Trophoblast cell (in vitro differentiated cells and primary cell): ENCODE measurements around the gene DNAJC22.
"Not testable (repeated sequence)": the region's sequence is repeated elsewhere in the genome, so short reads cannot be mapped to it uniquely, and the experiment has no call there.

Experiments used
- DNase-seq, 2 donors: peaks; one replicate each; pipeline ENCODE4 v3.0.0-alpha.2; 2016
- H2AFZ ChIP-seq: 2 replicates; pipeline ENCODE4 v1.6.1; 2013; ENCODE audit warnings: low read length, moderate library complexity, mild to moderate bottlenecking; ENCODE audit not compliant: insufficient read depth, poor library complexity
- H2AK5ac ChIP-seq: 2 replicates; pipeline ENCODE4 v1.6.1; 2013; ENCODE audit warnings: mild to moderate bottlenecking, low read length
- H2BK120ac ChIP-seq: 2 replicates; pipeline ENCODE4 v1.6.1; 2013; ENCODE audit warnings: low read length, mild to moderate bottlenecking, moderate library complexity; ENCODE audit not compliant: insufficient read depth, poor library complexity
- H2BK12ac ChIP-seq: 2 replicates; pipeline ENCODE4 v1.6.1; 2013; ENCODE audit warnings: mild to moderate bottlenecking, low read length, moderate library complexity
- H2BK5ac ChIP-seq: 2 replicates; pipeline ENCODE4 v1.6.1; 2013; ENCODE audit warnings: low read length, low read depth, moderate library complexity, mild to moderate bottlenecking; ENCODE audit not compliant: poor library complexity
- H3K14ac ChIP-seq: 2 replicates; pipeline ENCODE4 v1.6.1; 2013; ENCODE audit warnings: mild to moderate bottlenecking, low read length
- H3K18ac ChIP-seq: 2 replicates; pipeline ENCODE4 v1.6.1; 2013; ENCODE audit warnings: mild to moderate bottlenecking, low read length
- H3K23ac ChIP-seq: 2 replicates; pipeline ENCODE4 v1.6.1; 2013; ENCODE audit warnings: low read length
- H3K27ac ChIP-seq: 2 replicates; pipeline ENCODE4 v1.5.1; 2013; ENCODE audit warnings: low read depth, mild to moderate bottlenecking, inconsistent platforms, low read length, moderate library complexity
- H3K27me3 ChIP-seq: 2 replicates; pipeline ENCODE4 v1.6.1; 2013; ENCODE audit warnings: inconsistent platforms, mild to moderate bottlenecking, low read length, moderate library complexity; ENCODE audit not compliant: insufficient read depth
- H3K36me3 ChIP-seq, 2 experiments: 1 replicate in 1 of 2; 2 replicates in 1 of 2; pipeline ENCODE4 v1.6.1; 2013; ENCODE audit warnings: low read length in 2 of 2, mild to moderate bottlenecking in 2 of 2, moderate library complexity in 1 of 2; ENCODE audit not compliant: insufficient read depth in 2 of 2, control insufficient read depth in 1 of 2
- H3K4ac ChIP-seq: 2 replicates; pipeline ENCODE4 v1.6.1; 2013; ENCODE audit warnings: low read depth, mild to moderate bottlenecking, low read length, moderate library complexity
- H3K4me1 ChIP-seq, 2 experiments: 1 replicate in 1 of 2; 2 replicates in 1 of 2; pipeline ENCODE4 v1.6.1; 2013; ENCODE audit warnings: low read length in 2 of 2, mild to moderate bottlenecking in 2 of 2, moderate library complexity in 1 of 2; ENCODE audit not compliant: insufficient read depth in 2 of 2, control insufficient read depth in 1 of 2
- H3K4me2 ChIP-seq: 2 replicates; pipeline ENCODE4 v1.6.1; 2013; ENCODE audit warnings: inconsistent platforms, mild to moderate bottlenecking, low read length, moderate library complexity
- H3K4me3 ChIP-seq: 2 replicates; pipeline ENCODE4 v1.5.1; 2013; ENCODE audit warnings: mild to moderate bottlenecking, low read depth, low read length, inconsistent platforms
- H3K79me1 ChIP-seq: one replicate; pipeline ENCODE4 v1.6.1; 2013; ENCODE audit warnings: low read length
- H3K79me2 ChIP-seq: 2 replicates; pipeline ENCODE4 v1.6.1; 2013; ENCODE audit warnings: low read length, mild to moderate bottlenecking; ENCODE audit not compliant: control insufficient read depth, insufficient read depth, poor library complexity
- H3K9ac ChIP-seq: 2 replicates; pipeline ENCODE4 v1.6.1; 2013; ENCODE audit warnings: mild to moderate bottlenecking, low read length
- H3K9me3 ChIP-seq: 2 replicates; pipeline ENCODE4 v1.6.1; 2013; ENCODE audit warnings: low read depth, mild to moderate bottlenecking, control low read depth, inconsistent platforms, low read length; ENCODE audit not compliant: insufficient read depth
- H4K12ac ChIP-seq: 2 replicates; pipeline ENCODE4 v1.6.1; 2013; ENCODE audit warnings: low read depth, mild to moderate bottlenecking, low read length, moderate library complexity
- H4K8ac ChIP-seq: 2 replicates; pipeline ENCODE4 v1.6.1; 2013; ENCODE audit warnings: low read depth, mild to moderate bottlenecking, low read length, moderate library complexity
- H4K91ac ChIP-seq: one replicate; pipeline ENCODE4 v1.6.1; 2013; ENCODE audit warnings: low read depth, mild to moderate bottlenecking, low read length, moderate library complexity
- WGBS: extraction: QIAGEN DNeasy Blood & Tissue Kit; methylation state at CpG from one replicate; pipeline ENCODE4 v1.1.7; 2013; ENCODE audit warnings: missing lambda C conversion rate; ENCODE audit not compliant: insufficient read length, insufficient coverage; ENCODE audit errors: extremely low coverage; 5-methylcytosine and 5-hydroxymethylcytosine counted together

DNAJC22 gene

DNA sequence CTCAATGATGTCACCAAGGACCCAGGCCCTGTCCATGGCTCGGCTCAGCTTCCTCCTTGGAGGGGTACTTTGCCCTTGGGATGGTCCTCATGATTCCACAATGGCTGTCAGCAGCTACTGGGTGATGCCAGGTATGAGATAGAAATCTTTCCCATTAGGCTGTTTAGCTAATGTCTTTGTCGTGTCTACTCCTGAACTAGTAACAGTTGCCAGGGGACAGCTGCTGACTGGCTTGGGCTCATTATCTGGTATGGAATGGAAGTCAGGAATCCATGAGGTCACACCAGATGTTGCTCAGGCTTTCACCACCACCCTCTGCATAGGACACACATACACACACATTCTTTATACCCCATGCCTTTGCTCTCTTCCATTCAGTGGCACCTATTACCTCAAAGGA lies 42.5 kb upstream of the DNAJC22 start:
- H3K9ac ChIP-seq = no peak overlapping the region
- DNase-seq = peak; percentile 89 to 95
- H3K36me3 ChIP-seq = no peaks in the 10 kb centered on the region
- no peak overlapping the region for H3K23ac ChIP-seq
- H3K9me3 ChIP-seq = no peaks in the 10 kb centered on the region
- no peaks in the 10 kb centered on the region for H3K27me3 ChIP-seq
- H4K8ac ChIP-seq = no peak overlapping the region
- H2BK12ac ChIP-seq = no peak overlapping the region
- no peaks in the 10 kb centered on the region for H3K79me1 ChIP-seq
- no peaks in the 10 kb centered on the region for H3K79me2 ChIP-seq
- no peak overlapping the region for H3K4me2 ChIP-seq
- no peak overlapping the region for H2BK5ac ChIP-seq
- WGBS = no CpG with 5 or more reads among the region's 2 CpGs
- no peak overlapping the region for H2AK5ac ChIP-seq
- no peak overlapping the region for H2BK120ac ChIP-seq
- H3K4me1 ChIP-seq = no peaks in the 10 kb centered on the region
- no peak overlapping the region for H3K18ac ChIP-seq
- no peak overlapping the region for H3K4ac ChIP-seq
- no peak overlapping the region for H3K27ac ChIP-seq
- H3K14ac ChIP-seq = no peak overlapping the region
- H3K4me3 ChIP-seq = no peak overlapping the region
- H4K12ac ChIP-seq = no peak overlapping the region
- H4K91ac ChIP-seq = no peak overlapping the region
- no peak overlapping the region for H2AFZ ChIP-seq

GRCh38 chr12:49305762-49306510 lies 40.8 kb upstream of the DNAJC22 start:
- Histone ChIP-seq H3K18ac (no peak overlapping the region), H2AK5ac (no peak overlapping the region), H4K91ac (no peak overlapping the region), H3K79me2 (no peaks in the 10 kb centered on the region), H3K36me3 (no peaks in the 10 kb centered on the region), H2BK5ac (no peak overlapping the region), H3K14ac (no peak overlapping the region), H3K79me1 (no peaks in the 10 kb centered on the region), H2AFZ (no peak overlapping the region), H2BK12ac (no peak overlapping the region), H3K4ac (no peak overlapping the region), H3K23ac (no peak overlapping the region), H4K8ac (no peak overlapping the region), H3K9me3 (no peaks in the 10 kb centered on the region), H3K27ac (no peak overlapping the region), H3K4me3 (no peak overlapping the region), H3K4me1 (no peaks in the 10 kb centered on the region), H3K4me2 (no peak overlapping the region), H3K9ac (no peak overlapping the region), H2BK120ac (no peak overlapping the region), H3K27me3 (no peaks in the 10 kb centered on the region), H4K12ac (no peak overlapping the region)
- no peak for DNase-seq
- no CpG with 5 or more reads among the region's 6 CpGs for WGBS

- H3K4ac ChIP-seq = no peak overlapping the region
- no peak overlapping the region for H4K12ac ChIP-seq
- H3K79me1 ChIP-seq = no peaks in the 10 kb centered on the region
- no peak overlapping the region for H3K23ac ChIP-seq
- no peak overlapping the region for H4K91ac ChIP-seq
- H2BK12ac ChIP-seq = no peak overlapping the region
- no peaks in the 10 kb centered on the region for H3K36me3 ChIP-seq
- no peak overlapping the region for H4K8ac ChIP-seq
- no peak overlapping the region for H2AFZ ChIP-seq
- H3K14ac ChIP-seq = no peak overlapping the region
- H3K4me3 ChIP-seq = no peak overlapping the region
- no peaks in the 10 kb centered on the region for H3K9me3 ChIP-seq
- DNase-seq = peak; percentile 83 to 88
- H3K4me1 ChIP-seq = no peaks in the 10 kb centered on the region
- no peak overlapping the region for H2AK5ac ChIP-seq
- no CpG with 5 or more reads among the region's 7 CpGs for WGBS
- H2BK120ac ChIP-seq = no peak overlapping the region
- H3K9ac ChIP-seq = no peak overlapping the region
- H3K27me3 ChIP-seq = no peaks in the 10 kb centered on the region
- no peak overlapping the region for H3K18ac ChIP-seq
- no peaks in the 10 kb centered on the region for H3K79me2 ChIP-seq
- H2BK5ac ChIP-seq = no peak overlapping the region
- H3K4me2 ChIP-seq = no peak overlapping the region
- H3K27ac ChIP-seq = no peak overlapping the region
Measured at GRCh38 chr12:49309386-49309785, 37.3 kb upstream of the DNAJC22 start.

GRCh38 chr12:49310451-49311000 lies 36.2 kb upstream of the DNAJC22 start:
- H3K27ac ChIP-seq, H4K8ac ChIP-seq, DNase-seq, H3K27me3 ChIP-seq, H3K18ac ChIP-seq, H3K4ac ChIP-seq, H3K14ac ChIP-seq, H3K23ac ChIP-seq, H2BK12ac ChIP-seq, H3K36me3 ChIP-seq, H2AFZ ChIP-seq, H3K79me2 ChIP-seq, H3K4me2 ChIP-seq, H3K4me3 ChIP-seq, H2AK5ac ChIP-seq, H3K9ac ChIP-seq, H2BK120ac ChIP-seq, H3K79me1 ChIP-seq, H2BK5ac ChIP-seq, H3K9me3 ChIP-seq, H4K12ac ChIP-seq, H4K91ac ChIP-seq, H3K4me1 ChIP-seq: not testable (repeated sequence)
- WGBS = no CpG with 5 or more reads among the region's 3 CpGs
